Measurements from ENCODE around the gene SLC12A3. TPM values are rescaled to one million over a fixed set of nuclear protein-coding genes. Genes with fewer than 3 reads are reported as not detected.
A peak's percentile ranks its signal among the peaks of the same experiment; 100 is the strongest.

Gene SLC12A3
- total and polyA plus RNA-seq, 2 of the 8 experiments (the other 6 are each of a cell fraction or from before 2014, with no cell fraction given), result not detected

- DNase-seq (ENCODE audit: low read depth in 1 of 2, low spot score in 2 of 2) (no peak), FAIRE-seq (no peak)
- no peaks in the 10 kb centered on the region for H3K79me2 ChIP-seq (ENCODE audit: control insufficient read depth in 1 of 2, insufficient read depth in 2 of 2, low read length in 2 of 2)
- no peaks in the 10 kb centered on the region for H3K9me3 ChIP-seq (ENCODE audit: insufficient read depth in 2 of 2, low read depth in 1 of 2, low read length in 1 of 2)
- no peak overlapping the region for H2AK5ac ChIP-seq (ENCODE audit: low read depth, low read length)
- H3K4ac ChIP-seq (replicated peaks; ENCODE audit: insufficient read length, low read depth, low read length), result no peak overlapping the region
- no peak overlapping the region for H4K5ac ChIP-seq (ENCODE audit: insufficient read length, low read depth, low read length)
- no peaks in the 10 kb centered on the region for H3K79me1 ChIP-seq (ENCODE audit: low read depth, low read length)
- ChIA-PET POLR2A (ENCODE audit: partially characterized antibody) (interaction anchor here (1.3 to 3.4 kb wide), 3 partner anchors 8 to 19 kb away, joined by 3 to 18 read pairs (median 13); partner anchors contain the start of gene HERPUD1), CTCF (ENCODE audit: partially characterized antibody) (interaction anchor here (0.9 to 2.0 kb wide), 3 partner anchors 18 to 53 kb away, joined by 4 to 9 read pairs (median 6); no protein-coding TSS in a partner anchor)
- H2AFZ ChIP-seq (ENCODE audit: low read length), result 0 out of 2 replicates have a peak overlapping the region, but pooled peaks have one; percentile 96
- no peak overlapping the region for H3K4me3 ChIP-seq (ENCODE audit: extremely low read depth in 1 of 4, insufficient read depth in 2 of 4, low read depth in 3 of 4, low read length in 4 of 4)
- no peak overlapping the region for H2BK12ac ChIP-seq (ENCODE audit: low read depth, low read length)
- H3K23me2 ChIP-seq (ENCODE audit: low read depth, low read length), result no peaks in the 10 kb centered on the region
- no peak overlapping the region for H2BK5ac ChIP-seq (ENCODE audit: low read depth, low read length)
- H4K91ac ChIP-seq (replicated peaks; ENCODE audit: insufficient read length, low read length), result no peak overlapping the region
- no peaks in the 10 kb centered on the region for H3K36me3 ChIP-seq (ENCODE audit: control insufficient read depth in 2 of 4, insufficient read depth in 4 of 4, low read length in 3 of 4)
- no peaks in the 10 kb centered on the region; a peak in 1 of 7 replicates for H3K27me3 ChIP-seq (replicated peaks in 1 of 4; ENCODE audit: control insufficient read depth in 3 of 4, extremely low read depth in 1 of 4, insufficient read depth in 3 of 4, low read length in 3 of 4)
- WGBS, 2 experiments (ENCODE audit: extremely low coverage in 1 of 2, insufficient coverage in 1 of 2, insufficient read length in 1 of 2, insufficient replicate concordance in 2 of 2, low coverage in 1 of 2, low lambda C conversion rate in 2 of 2, missing lambda C conversion rate in 1 of 2), result 77% methylated on average over 21 of the region's 22 CpGs; no CpG with 5 or more reads in 1 of the 2 experiments
- H3K9ac ChIP-seq (replicated peaks in 1 of 4; ENCODE audit: extremely low read depth in 1 of 4, low read depth in 3 of 4, low read length in 3 of 4), result no peak overlapping the region
- H2BK15ac ChIP-seq (ENCODE audit: low read length), result peak overlapping the region; percentile 48; the same call in 1 of the 2 replicates
- no peak overlapping the region for H3K14ac ChIP-seq (ENCODE audit: insufficient read length)
- H3K27ac ChIP-seq (ENCODE audit: low read depth, low read length), result no peak overlapping the region
- peak overlapping the region in 1 of 2 experiments; percentile 24; a peak in 1 of 4 replicates for H3K4me2 ChIP-seq (ENCODE audit: insufficient read depth in 1 of 2, low read depth in 2 of 2, low read length in 2 of 2)
- H4K20me1 ChIP-seq (replicated peaks in 1 of 2; ENCODE audit: control insufficient read depth in 1 of 2, insufficient read depth in 2 of 2, low read length in 2 of 2), result no peaks in the 10 kb centered on the region
- H3K18ac ChIP-seq (ENCODE audit: extremely low read depth, low read length), result no peak overlapping the region
- peaks cover 0 to 14% (median under 1%) of the 10 kb centered on the region in 4 experiments; a peak in 3 of 7 replicates for H3K4me1 ChIP-seq (replicated peaks in 1 of 4; ENCODE audit: control insufficient read depth in 3 of 4, insufficient read depth in 4 of 4, low read length in 3 of 4)
- no peak overlapping the region for H2BK120ac ChIP-seq (replicated peaks; ENCODE audit: low read depth, low read length)
- H3K56ac ChIP-seq (replicated peaks; ENCODE audit: insufficient read length, low read depth, low read length), result no peak overlapping the region
- H2BK20ac ChIP-seq (ENCODE audit: low read length), result no peak overlapping the region; the same call in 1 of the 2 replicates
- no peak overlapping the region for H3K23ac ChIP-seq (ENCODE audit: insufficient read length)
- H4K8ac ChIP-seq (ENCODE audit: extremely low read depth, insufficient read depth, low read length), result no peak overlapping the region
- TF ChIP-seq POU5F1 (IDR thresholded peaks at IDR 0.05; ENCODE audit: low read depth, low read length) (no peak), POLR2A (IDR thresholded peaks at IDR 0.05; ENCODE audit: control extremely low read depth in 1 of 2, low read depth in 2 of 2, low read length in 2 of 2) (no peak), BCL11A (IDR thresholded peaks at IDR 0.05; ENCODE audit: low read depth in 2 of 2, low read length in 2 of 2) (no peak), SIX5 (IDR thresholded peaks at IDR 0.05; ENCODE audit: low read depth, low read length) (no peak), RAD21 (IDR thresholded peaks at IDR 0.05 in 1 of 2, conservative IDR thresholded peaks at IDR 0.05 in 1 of 2; ENCODE audit: low read depth in 2 of 2, low read length in 2 of 2) (no peak), TAF1 (IDR thresholded peaks at IDR 0.05; ENCODE audit: low read depth, low read length) (no peak), EGR1 (IDR thresholded peaks at IDR 0.05; ENCODE audit: borderline replicate concordance, low read depth, low read length) (no peak), RNF2 (IDR thresholded peaks at IDR 0.05; ENCODE audit: borderline replicate concordance, low read depth, low read length, missing control alignments, poor library complexity, severe bottlenecking) (no peak), FOSL1 (IDR thresholded peaks at IDR 0.05; ENCODE audit: insufficient read depth, low read depth, low read length) (no peak), SUZ12 (IDR thresholded peaks at IDR 0.05; ENCODE audit: low read length) (no peak), SP2 (IDR thresholded peaks at IDR 0.05; ENCODE audit: low read length) (no peak)
Measured at GRCh38 chr16:56911771-56912571, 47.0 kb downstream of the SLC12A3 start.

All from H1 (cell line).